Prostate gland (tissue), 2 donors: ENCODE results near the gene VDR.

Experiments
- POLR2A ChIP-seq: fragments of 450-650 bp; IDR thresholded peaks from one replicate; pipeline ENCODE4 v1.6.1; 2016; ENCODE audit warnings: antibody characterized with exemption, mild to moderate bottlenecking
- TF ChIP-seq, protein P1 (sequence below), 4 experiments: fragments of 200-600 bp in 2 of 4; fragments of 450-650 bp in 2 of 4; sonication (generic) in 2 of 4; IDR thresholded peaks; 1 replicate in 3 of 4; 2 replicates in 1 of 4; pipeline ENCODE4 v1.5.1; 2016 to 2019; ENCODE audit warnings: antibody characterized with exemption in 4 of 4, mild to moderate bottlenecking in 2 of 4, moderate library complexity in 2 of 4

DNA sequence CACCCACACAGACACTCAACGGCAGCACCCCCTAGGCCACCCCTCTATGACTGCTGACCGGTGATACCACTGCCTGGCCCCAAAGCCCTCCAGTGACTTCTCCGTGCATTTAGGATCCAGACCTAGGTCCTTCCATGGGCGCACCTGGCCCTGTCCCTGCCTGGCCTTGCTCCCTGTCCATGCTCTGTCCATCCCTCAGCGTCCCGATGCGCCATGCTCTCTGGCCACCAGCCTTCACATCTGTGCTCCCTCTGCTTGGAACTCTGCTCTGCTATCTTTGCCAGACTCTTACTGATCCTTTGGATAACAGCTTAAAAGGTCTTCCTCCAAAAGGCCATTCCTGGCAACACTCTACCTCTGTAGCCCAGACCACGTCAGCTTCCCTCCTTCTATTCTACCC lies 59.7 kb downstream of the VDR start:
- TF ChIP-seq POLR2A: no peak
- TF ChIP-seq, protein P1, sequence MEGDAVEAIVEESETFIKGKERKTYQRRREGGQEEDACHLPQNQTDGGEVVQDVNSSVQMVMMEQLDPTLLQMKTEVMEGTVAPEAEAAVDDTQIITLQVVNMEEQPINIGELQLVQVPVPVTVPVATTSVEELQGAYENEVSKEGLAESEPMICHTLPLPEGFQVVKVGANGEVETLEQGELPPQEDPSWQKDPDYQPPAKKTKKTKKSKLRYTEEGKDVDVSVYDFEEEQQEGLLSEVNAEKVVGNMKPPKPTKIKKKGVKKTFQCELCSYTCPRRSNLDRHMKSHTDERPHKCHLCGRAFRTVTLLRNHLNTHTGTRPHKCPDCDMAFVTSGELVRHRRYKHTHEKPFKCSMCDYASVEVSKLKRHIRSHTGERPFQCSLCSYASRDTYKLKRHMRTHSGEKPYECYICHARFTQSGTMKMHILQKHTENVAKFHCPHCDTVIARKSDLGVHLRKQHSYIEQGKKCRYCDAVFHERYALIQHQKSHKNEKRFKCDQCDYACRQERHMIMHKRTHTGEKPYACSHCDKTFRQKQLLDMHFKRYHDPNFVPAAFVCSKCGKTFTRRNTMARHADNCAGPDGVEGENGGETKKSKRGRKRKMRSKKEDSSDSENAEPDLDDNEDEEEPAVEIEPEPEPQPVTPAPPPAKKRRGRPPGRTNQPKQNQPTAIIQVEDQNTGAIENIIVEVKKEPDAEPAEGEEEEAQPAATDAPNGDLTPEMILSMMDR (IDR thresholded peaks at IDR 0.05): no peak
